ENCODE data around the gene FLG2.
"Not testable (repeated sequence)": the region's sequence is repeated elsewhere in the genome, so short reads cannot be mapped to it uniquely, and the experiment has no call there.

The FLG2 gene

DNA sequence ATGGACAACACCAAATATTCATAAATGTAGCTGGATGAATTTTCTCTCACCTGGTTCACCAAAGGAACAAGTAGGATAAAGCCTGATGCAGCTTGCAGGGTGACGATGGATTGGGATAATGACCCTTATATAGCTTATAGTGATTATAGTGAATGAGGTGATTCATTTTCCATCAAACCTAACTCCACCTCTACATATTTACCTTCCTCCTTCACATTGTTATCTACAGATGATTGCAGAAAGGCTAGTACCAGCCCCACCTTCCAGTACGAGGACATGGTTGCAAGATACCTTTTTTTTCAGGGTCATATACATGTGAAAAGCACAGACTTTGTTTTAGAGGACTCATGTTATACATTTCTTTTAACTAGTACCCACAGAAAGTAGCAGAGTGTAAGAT, at the start of gene FLG2:
Gene FLG2 (minus strand): TSS at position 101 of the 400 bp plus-strand sequence. CDS start 1,122 bp downstream, outside the sequence.
- no peak for DNase-seq

DNA sequence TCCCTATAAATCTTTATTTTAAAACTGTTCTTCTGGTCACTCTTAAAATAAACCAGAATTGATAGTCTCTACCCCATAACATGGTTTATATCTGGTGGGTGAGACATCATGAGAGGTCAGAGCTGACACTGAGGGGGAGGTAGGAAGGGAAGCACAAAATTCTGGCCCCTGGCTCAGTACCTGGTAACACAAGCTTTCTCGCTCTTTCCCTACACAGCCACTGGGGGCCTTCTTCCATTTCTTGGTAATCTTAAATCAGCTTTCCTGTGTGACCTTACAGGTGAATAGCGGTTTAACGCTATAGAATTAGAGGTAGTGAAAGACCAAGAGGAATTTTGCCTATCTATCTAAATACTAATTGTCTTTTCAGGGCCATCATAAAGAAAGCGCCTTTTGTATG, 48.9 kb upstream of the FLG2 start:
- no peak for DNase-seq

DNA sequence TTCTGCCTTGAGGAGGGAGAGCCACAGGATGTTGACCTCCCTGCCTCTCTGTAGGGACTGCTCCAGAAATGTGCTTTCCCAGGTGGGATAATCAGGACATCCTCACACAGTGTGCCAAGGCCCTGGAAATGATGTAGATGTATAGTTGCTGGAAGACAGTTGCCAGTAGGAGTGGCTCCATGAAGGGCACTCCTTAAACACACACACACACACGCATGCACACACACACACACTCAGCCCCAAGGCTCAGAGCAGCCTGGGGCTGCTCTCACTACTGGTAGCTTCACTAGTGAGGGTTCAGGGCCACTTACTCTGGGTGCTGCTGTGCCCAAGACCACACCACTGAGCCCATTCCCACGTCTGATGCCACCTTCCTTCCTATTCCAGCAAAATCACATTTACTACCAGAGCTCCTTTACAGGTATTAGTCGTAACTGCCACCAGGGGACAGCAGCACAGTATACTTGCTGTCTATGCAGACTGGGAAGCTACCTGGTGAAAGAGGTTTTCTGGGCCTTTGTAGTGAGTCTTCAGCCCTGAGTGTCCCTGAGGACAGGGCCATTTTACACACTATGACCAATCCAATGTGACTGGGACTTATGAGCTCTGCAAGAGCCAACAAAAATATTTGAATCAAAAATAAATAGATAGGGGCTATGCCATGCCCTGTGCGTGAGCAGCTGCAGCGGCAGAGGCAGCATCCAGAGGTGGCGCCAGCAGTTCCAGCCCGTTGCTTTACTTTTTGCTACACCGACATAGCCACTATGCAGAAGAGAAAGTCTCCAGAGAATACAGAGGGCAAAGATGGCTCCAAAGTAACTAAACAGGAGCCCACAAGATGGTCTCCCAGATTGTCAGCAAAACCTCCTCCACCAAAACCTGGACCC, 39.2 kb upstream of the FLG2 start:
- peak in 1 of 3 experiments; percentile 16 for DNase-seq

- DNase-seq, result no peak
These were observed 37.7 kb upstream of the FLG2 start for GRCh38 chr1:152397474-152397873.

DNA sequence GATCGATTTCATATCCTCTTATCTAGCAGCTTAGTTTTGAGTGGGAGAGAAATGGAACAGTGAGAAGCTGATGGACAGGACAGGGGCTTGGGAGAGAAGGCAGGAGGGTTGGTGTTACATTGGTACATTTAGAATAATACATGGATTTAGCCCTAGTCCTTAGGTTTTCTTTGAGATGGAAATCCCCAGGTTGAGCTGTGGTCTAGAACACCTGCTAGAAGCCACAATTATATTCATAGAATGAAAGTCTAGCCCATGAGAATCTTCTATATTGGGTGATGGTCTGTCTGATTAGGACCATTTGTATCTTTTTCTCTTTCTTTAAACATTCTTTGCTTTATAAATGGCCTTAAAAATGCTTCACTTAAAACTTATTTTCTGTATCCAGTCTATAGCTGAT, 34.3 kb upstream of the FLG2 start:
- DNase-seq, result no peak

GRCh38 chr1:152392909-152393308, 33.1 kb upstream of the FLG2 start:
- peak in 1 of 3 experiments; percentile 5 for DNase-seq

- DNase-seq, result no peak
These were observed 29.1 kb upstream of the FLG2 start for GRCh38 chr1:152388889-152389288.

- no peak for DNase-seq
These were observed 27.1 kb upstream of the FLG2 start for GRCh38 chr1:152386940-152387339.

DNA sequence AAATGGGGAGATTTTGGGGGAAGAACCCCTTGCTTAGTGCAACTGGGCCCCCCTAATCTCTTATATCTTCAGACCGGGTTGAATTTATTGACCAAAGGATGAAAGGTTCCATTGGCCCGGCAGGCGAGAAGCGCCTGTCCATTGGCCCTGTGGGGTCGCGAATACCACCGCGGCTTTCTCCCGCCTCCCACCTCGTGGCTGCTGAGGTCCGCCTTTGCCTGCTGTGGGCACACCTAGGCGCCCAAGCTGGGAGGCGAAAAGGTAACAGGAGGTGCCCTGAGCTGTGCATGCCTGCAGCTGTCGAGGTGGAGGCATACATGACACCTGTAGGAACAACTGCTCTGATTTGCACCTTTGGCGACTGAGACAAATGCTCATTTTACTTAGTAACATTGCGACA, 21.1 kb upstream of the FLG2 start:
- no peak for DNase-seq

- no peak for DNase-seq
These were observed 14.6 kb upstream of the FLG2 start for GRCh38 chr1:152374451-152374850.

DNA sequence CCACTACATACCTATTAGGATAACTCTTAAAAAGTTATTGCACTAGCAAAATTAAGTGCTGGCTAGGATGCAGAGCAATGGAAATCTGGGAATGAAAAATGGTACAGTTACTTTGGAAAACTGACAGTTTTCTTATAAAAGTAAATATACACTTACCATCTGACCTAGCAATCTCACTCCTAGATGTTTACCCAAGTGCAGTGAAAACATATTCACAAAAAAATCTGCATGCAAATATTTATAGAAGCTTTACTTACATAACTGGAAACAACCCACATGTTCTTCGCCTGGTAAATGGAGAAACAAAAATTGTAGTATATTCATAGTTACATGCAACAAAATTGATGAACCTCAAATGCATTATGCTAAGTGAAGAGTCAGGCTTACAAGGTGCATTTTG, 12.9 kb upstream of the FLG2 start:
- DNase-seq, result no peak

DNA sequence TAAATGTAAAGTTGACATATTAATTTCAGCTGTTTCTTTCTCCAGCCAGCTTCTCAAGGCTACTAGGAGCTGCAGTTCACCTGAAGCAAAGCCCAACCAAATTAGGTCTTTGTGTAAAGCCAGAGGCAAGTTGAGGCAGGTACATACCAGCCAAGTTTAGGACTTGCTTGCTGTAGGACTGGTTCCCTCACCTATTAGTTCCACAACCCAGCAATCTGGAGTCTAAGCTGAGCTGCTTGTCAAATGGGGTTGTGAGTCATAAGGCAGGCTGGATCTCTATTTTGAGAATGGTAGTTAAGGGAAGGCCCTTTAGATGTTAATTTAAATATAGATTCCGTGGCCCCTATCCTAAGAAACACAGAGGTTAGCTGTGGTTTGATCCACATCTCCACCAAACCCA, 7.6 kb upstream of the FLG2 start:
- DNase-seq, result no peak

DNA sequence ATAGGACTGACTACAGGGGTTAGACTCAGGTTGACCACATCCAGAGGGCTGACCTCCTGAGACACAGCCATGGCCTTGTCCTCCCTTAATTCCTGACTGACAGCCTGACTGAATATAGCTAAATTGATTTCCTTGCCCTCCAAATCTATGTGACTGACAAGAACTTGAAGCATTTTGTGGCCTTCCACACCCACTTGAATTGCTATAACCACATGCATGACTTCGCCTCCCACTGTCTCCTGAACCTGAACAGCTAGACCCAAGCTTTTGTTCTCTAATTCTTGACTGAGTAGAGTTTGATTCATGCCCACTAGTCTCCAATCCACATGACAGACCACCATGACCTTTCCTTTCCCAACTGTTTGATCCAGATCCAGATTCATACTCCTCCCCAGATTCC, 3.1 kb downstream of the FLG2 start:
- no peak for DNase-seq

- DNase-seq, result no peak
These were observed 10.2 kb downstream of the FLG2 start for GRCh38 chr1:152349611-152350010.

DNA sequence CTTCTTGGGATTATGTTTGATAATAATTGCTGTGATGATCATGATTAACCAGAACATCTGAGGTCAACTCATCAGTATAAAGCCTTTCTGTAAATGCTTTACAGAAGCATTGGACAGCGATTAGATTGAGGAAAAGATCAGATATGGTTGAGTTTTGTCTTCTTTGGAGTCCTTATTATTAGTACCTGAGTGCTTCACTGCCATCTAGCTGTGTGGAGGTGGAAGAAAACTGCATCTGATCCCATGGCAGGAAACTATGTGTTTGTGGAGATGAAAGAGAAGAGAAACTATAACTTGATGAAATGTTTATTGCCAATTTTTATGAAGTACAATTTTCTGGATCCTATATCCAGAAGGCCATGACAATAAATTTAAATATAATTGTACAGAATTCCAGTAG, 11.4 kb downstream of the FLG2 start:
- DNase-seq, result peak in 1 of 3 experiments; percentile 16

- peak; percentile 39 to 88 (median 80) for DNase-seq
These were observed 12.6 kb downstream of the FLG2 start for GRCh38 chr1:152347116-152347728.

- no peak for DNase-seq
These were observed 15.4 kb downstream of the FLG2 start for GRCh38 chr1:152344438-152344837.

DNA sequence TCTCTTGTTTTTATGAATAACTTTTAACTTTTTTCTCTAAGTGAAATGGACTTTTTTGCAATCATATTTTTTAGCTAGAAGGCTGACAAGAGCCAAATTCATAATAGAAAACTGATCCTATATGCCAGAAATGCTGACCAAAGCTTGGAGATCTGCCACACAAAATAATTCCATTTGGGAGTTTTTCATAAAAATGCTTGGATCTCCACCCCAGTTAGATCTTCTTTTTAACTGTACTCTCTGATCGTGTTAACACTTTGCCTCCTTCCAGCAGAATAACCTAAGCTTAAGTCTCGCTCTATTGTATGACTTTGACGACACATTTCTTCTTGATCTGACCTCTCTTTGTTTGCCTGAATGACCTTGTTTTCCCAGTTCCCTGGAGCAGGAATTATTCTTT, 16.8 kb downstream of the FLG2 start:
- no peak for DNase-seq

DNA sequence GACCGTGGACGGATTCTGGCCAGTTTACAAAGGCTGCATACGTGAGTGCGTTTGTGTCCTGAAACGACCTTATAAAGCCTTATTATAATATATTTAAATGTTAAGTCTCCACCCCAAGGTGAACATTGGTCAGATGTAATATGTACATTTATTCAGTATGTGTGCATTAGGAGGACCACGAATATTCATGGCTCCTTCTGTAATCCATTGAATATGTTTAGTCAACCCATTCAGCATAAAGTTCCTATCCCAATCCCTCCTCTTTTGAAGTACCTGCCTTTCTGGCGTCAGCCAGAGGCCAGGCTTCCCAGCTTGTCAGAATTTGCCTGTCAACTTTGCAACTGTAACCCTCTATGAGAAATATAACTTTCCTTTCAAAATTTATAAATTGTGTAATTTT, 24.4 kb downstream of the FLG2 start:
- no peak for DNase-seq

DNA sequence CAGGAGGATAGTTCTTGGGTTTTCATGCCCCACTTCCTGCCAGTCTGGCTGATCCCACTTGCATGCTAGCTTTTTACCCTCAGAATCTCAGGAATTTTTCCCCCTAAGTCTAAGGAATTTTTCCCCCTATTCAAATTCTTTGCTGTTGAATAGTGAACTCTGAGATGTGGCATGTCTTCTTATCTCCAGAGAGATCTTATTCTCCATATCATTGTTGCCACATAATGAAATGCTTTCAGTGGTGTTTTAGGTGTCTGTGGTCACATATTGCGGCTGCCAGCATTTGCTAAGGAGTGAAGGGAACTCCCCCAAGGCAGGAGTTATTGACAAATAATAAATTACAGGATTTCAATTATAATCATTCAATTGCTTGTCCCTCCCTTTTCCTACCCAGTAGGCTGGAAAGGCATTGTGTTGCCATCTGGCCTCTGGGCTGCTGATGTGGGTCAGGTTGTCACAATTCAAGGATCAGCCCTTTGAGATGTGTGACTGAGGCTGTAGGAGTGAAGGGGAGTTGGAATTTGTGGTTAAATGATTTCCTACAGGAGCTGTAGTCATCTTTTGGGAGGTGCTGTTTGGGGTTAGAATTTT, 30.9 kb downstream of the FLG2 start:
- DNase-seq, result no peak

- peak in 1 of 3 experiments; percentile 21 for DNase-seq
These were observed 34.7 kb downstream of the FLG2 start, which contains the start of gene FLG for GRCh38 chr1:152325111-152325510. Gene FLG (minus strand): TSS chr1:152325239. CDS start chr1:152315456, 9,783 bp downstream.

GRCh38 chr1:152313970-152314369, 45.8 kb downstream of the FLG2 start:
- DNase-seq, result no peak

DNA sequence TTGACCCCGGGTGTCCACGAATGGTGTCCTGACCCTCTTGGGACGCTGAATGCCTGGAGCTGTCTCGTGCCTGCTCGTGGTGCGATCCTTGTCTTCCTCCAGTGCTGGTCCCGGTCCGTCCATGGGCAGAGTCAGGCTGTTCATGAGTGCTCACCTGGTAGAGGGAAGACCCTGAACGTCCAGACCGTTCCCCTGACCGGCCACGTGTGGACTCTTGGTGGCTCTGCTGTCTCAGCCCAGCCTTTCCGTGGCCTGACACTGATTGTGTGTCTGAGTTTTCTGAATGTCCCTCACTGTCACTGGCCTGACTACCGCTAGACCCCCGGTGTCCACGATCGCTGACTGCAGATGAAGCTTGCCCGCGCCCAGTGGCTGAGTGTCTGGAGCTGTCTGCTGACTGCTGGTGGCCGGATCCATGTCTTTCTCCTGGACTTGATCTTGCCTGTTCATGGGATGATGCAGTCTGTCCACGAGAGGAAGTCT, 46.4 kb downstream of the FLG2 start:
- DNase-seq, result no peak

- DNase-seq, result not testable (repeated sequence)
These were observed 47.6 kb downstream of the FLG2 start for GRCh38 chr1:152312169-152312568.

Data from NCI-H1417 (cell line).